Endothelial cell of umbilical vein (primary cell): ENCODE measurements around the gene UBTD1. TPM values are rescaled to one million over a fixed set of nuclear protein-coding genes. Genes with fewer than 3 reads are reported as not detected.

Experiments used
- BruUV-seq: library from RNA; stranded (reverse); fragments of 400-500 nt; replicated peaks from 2 replicates; lab custom pipeline; 2021; lab: Mats Ljungman, UMichigan
- CTCF ChIA-PET: fragments of 300-600, 350-600 bp; sonication (Branson Sonifier 250); formaldehyde crosslinking; loops from one replicate; lab custom pipeline; 2021; ENCODE audit warnings: antibody characterized with exemption, inconsistent platforms; lab: Charles Lee
- POLR2A ChIA-PET: fragments of 300-600, 350-600 bp; sonication (Branson Sonifier 250); formaldehyde crosslinking; loops from one replicate; lab custom pipeline; 2021; ENCODE audit warnings: antibody characterized with exemption, inconsistent platforms; lab: Charles Lee
- DNase-seq: peaks from one replicate; pipeline ENCODE4 v3.0.0-alpha.2; 2011; ENCODE audit warnings: low read depth, low spot score
- FAIRE-seq: peaks from 2 replicates; lab custom pipeline; 2011; peaks lifted over from hg19 to GRCh38; lab: Jason Lieb, UNC
- H2AFZ ChIP-seq: 2 replicates; pipeline ENCODE4 v1.6.0; 2012; ENCODE audit warnings: low read depth, low read length, control low read depth, inconsistent platforms
- H3K27ac ChIP-seq: 2 replicates; pipeline ENCODE4 v1.5.1; 2011; ENCODE audit warnings: low read depth, mild to moderate bottlenecking, control low read depth, low read length, moderate library complexity; ENCODE audit not compliant: insufficient read depth
- H3K27me3 ChIP-seq, 2 experiments: 2 replicates each; pipeline versions ENCODE4 v1.6.0 to v1.6.1; 2011; ENCODE audit warnings: low read length in 2 of 2, mixed read lengths in 1 of 2; ENCODE audit not compliant: control insufficient read depth in 2 of 2, insufficient read depth in 2 of 2
- H3K36me3 ChIP-seq, 2 experiments: 2 replicates in 1 of 2; 3 replicates in 1 of 2; pipeline ENCODE4 v1.5.1; 2011; ENCODE audit warnings: low read length in 2 of 2, mild to moderate bottlenecking in 1 of 2, moderate library complexity in 1 of 2; ENCODE audit not compliant: control insufficient read depth in 2 of 2, insufficient read depth in 2 of 2; ENCODE audit errors: extremely low read depth in 1 of 2
- H3K4me1 ChIP-seq: 3 replicates; pipeline ENCODE4 v1.5.1; 2011; ENCODE audit warnings: mild to moderate bottlenecking, low read length; ENCODE audit not compliant: control insufficient read depth, insufficient read depth; ENCODE audit errors: extremely low read depth
- H3K4me2 ChIP-seq: 2 replicates; pipeline ENCODE4 v1.6.1; 2011; ENCODE audit warnings: low read length, control low read depth, mixed read lengths; ENCODE audit not compliant: insufficient read depth
- H3K4me3 ChIP-seq, 3 experiments: fragments of 200-600 bp in 1 of 3; sonication (generic), shearing (Covaris generic) in 1 of 3; replicated peaks in 1 of 3; 2 replicates each; pipeline ENCODE4 v1.5.1; 2011 to 2016; ENCODE audit warnings: control low read depth in 3 of 3, low read length in 3 of 3, mild to moderate bottlenecking in 2 of 3, inconsistent platforms in 1 of 3, low read depth in 1 of 3, moderate library complexity in 1 of 3; ENCODE audit not compliant: insufficient read depth in 1 of 3
- H3K79me2 ChIP-seq: 2 replicates; pipeline ENCODE4 v1.6.0; 2012; ENCODE audit warnings: low read length, inconsistent platforms; ENCODE audit not compliant: control insufficient read depth, insufficient read depth
- H3K9ac ChIP-seq: replicated peaks from 2 replicates; pipeline ENCODE3; 2011; ENCODE audit warnings: low read length, control low read depth; ENCODE audit not compliant: insufficient read depth; ENCODE audit errors: extremely low read depth
- H3K9me1 ChIP-seq: replicated peaks from 3 replicates; pipeline ENCODE4 v1.6.0; 2011; ENCODE audit warnings: mild to moderate bottlenecking, low read length; ENCODE audit not compliant: control insufficient read depth, insufficient read depth; ENCODE audit errors: extremely low read depth
- H3K9me3 ChIP-seq: replicated peaks from 2 replicates; pipeline ENCODE4 v1.5.1; 2012; ENCODE audit warnings: low read length, inconsistent platforms; ENCODE audit not compliant: control insufficient read depth, insufficient read depth
- H4K20me1 ChIP-seq: replicated peaks from 2 replicates; pipeline ENCODE3; 2011; ENCODE audit warnings: mild to moderate bottlenecking, low read length; ENCODE audit not compliant: control insufficient read depth, insufficient read depth; ENCODE audit errors: extremely low read depth
- EZH2 ChIP-seq: IDR thresholded peaks from 2 replicates; pipeline ENCODE4 v1.6.1; 2012; ENCODE audit warnings: borderline replicate concordance, low read depth, mild to moderate bottlenecking, moderate library complexity, low read length, inconsistent platforms; ENCODE audit not compliant: severe bottlenecking
- FOS ChIP-seq: IDR thresholded peaks from 2 replicates; pipeline ENCODE4 v1.6.1; 2011; ENCODE audit warnings: mild to moderate bottlenecking, low read length, moderate library complexity, borderline replicate concordance; ENCODE audit not compliant: insufficient read depth
- GATA2 ChIP-seq: IDR thresholded peaks from 2 replicates; pipeline ENCODE4 v1.7.0; 2011; ENCODE audit warnings: low read depth, mild to moderate bottlenecking, moderate library complexity, mixed read lengths, low read length; ENCODE audit not compliant: insufficient read length, insufficient read depth
- MYC ChIP-seq: IDR thresholded peaks from one replicate; pipeline ENCODE4 v1.6.1; 2011; ENCODE audit warnings: mild to moderate bottlenecking, low read depth, low read length
- POLR2A ChIP-seq: IDR thresholded peaks from 2 replicates; pipeline ENCODE4 v1.6.1; 2012; ENCODE audit warnings: low read depth, mild to moderate bottlenecking, control low read depth, low read length
- dilution Hi-C: fragments of 300-500 bp; cut with MboI; formaldehyde crosslinking; loops from one replicate; pipeline ENCODE4 v1.15.0; 2019; ENCODE audit warnings: low sequenced_read_pairs; ENCODE audit not compliant: extremely low pct_ligation_motif_present
- intact Hi-C: fragments of 100-400 bp; cut with micrococcal nuclease; formaldehyde crosslinking; loops from one replicate; pipeline ENCODE4 v1.10.0; 2022
- polyA plus RNA-seq, 4 experiments: library from polyadenylated mRNA; depleted of rRNA in 3 of 4; stranded (reverse) in 3 of 4; unstranded in 1 of 4; fragments of >200 nt; gene quantifications; 2 replicates each; pipeline versions ENCODE4 v1.2.1 to v1.2.3, GENCODE V29; 2011 to 2012; ENCODE audit warnings: missing spikeins in 1 of 4
- total RNA-seq: library from RNA; stranded (reverse); gene quantifications from 2 replicates; pipeline ENCODE4 v1.2.3, GENCODE V29; 2021
- TF ChIP-seq, protein P1 (sequence below): IDR thresholded peaks from 2 replicates; pipeline ENCODE4 v1.6.1; 2011; ENCODE audit not compliant: insufficient read depth, insufficient read length
- TF ChIP-seq, protein P2 (sequence below), 2 donors: IDR thresholded peaks; 1 replicate in 1 of 2; 2 replicates in 1 of 2; pipeline ENCODE4 v1.5.1; 2011; ENCODE audit warnings: low read length in 2 of 2, mild to moderate bottlenecking in 2 of 2, moderate library complexity in 2 of 2, control low read depth in 1 of 2, inconsistent platforms in 1 of 2, low read depth in 1 of 2; ENCODE audit not compliant: insufficient read depth in 1 of 2; ENCODE audit errors: extremely low read depth in 1 of 2

Gene UBTD1
- total and polyA plus RNA-seq, 2 donors (not counting 3 experiments of a cell fraction or from before 2014, with no cell fraction given) = 42.6 to 63.7 TPM

DNA sequence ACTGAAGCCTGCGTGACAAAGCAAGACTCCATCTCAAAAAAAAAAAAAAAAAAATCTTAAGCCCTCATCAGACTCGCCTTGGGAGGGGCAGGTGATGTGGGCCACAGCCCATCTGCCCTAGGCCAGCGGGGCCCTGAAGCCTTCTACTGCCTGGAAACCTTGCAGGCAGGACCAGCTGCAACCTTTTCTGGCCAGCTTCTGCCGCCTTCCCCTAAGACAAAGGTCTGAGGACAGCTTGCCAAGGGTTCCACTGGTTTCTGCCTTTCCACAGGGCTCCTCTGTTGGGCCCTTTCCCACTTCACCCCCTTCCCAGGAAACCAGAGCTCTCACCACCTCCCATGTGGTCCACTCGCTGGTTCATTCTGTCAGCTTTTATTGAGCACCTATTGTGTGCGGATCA, 35.2 kb downstream of the UBTD1 start:
- TF ChIP-seq, protein P1, sequence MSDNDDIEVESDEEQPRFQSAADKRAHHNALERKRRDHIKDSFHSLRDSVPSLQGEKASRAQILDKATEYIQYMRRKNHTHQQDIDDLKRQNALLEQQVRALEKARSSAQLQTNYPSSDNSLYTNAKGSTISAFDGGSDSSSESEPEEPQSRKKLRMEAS = no peak
- no peak for TF ChIP-seq EZH2
- no peak for TF ChIP-seq FOS
- TF ChIP-seq MYC = no peak
- no peak for TF ChIP-seq GATA2
- TF ChIP-seq POLR2A = no peak
- intact Hi-C loops (loop anchor here (1.0 kb wide), 2 partner anchors 20 to 78 kb away; no protein-coding TSS in a partner anchor), dilution Hi-C loops (no loop called here)
- Histone ChIP-seq H3K9me3 (no peaks in the 10 kb centered on the region), H3K4me3 (no peak overlapping the region), H3K27me3 (no peaks in the 10 kb centered on the region), H2AFZ (no peak overlapping the region), H3K36me3 (peaks cover 0 to 2% of the 10 kb centered on the region in 2 experiments), H3K4me2 (no peak overlapping the region), H3K4me1 (peaks cover 5% of the 10 kb centered on the region), H3K9me1 (no peaks in the 10 kb centered on the region), H3K9ac (no peak overlapping the region), H4K20me1 (no peaks in the 10 kb centered on the region), H3K27ac (no peak overlapping the region), H3K79me2 (peaks cover 2% of the 10 kb centered on the region)
- DNase-seq (no peak), FAIRE-seq (no peak)
- ChIA-PET POLR2A (interaction anchor here (0.6 to 1.4 kb wide), 2 partner anchors 9 to 35 kb away, joined by 3 read pairs; partner anchors contain the start of gene UBTD1), CTCF (interaction anchor here (0.8 to 4.4 kb wide), 32 partner anchors 8 to 79 kb away, joined by 3 to 159 read pairs (median 6); partner anchors contain the start of genes ANKRD2 and UBTD1)
- BruUV-seq = no TSS peak

DNA sequence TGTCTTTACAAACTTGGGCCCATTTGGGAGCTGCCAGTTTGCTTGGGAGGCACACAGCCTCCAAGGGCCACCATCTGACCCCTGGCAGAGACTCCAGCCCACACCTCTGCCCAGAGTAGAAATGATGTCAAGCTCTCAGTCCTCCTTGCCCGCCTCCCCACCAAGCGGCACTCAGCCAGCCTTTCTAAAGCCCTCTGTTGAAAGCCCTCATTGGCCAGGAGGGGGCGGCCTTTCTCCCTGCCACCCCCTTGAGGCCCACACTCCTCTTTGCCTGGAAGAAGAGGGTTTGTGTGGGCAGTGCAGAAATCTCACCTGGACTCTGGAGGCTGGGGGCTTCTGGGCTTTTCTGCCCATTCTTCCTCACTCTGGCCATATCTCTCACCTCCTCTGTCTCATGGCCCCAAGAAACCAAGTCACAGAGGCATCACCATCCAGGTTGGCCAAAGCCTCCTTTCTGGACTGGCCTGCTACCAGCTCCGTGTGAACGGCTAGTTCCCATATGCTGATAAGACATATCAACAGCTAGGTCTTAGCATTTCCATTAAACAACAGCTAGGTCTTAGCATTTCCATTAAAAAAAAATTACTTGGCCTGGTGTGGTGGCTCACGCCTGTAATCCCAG, 36.1 kb downstream of the UBTD1 start:
- peaks cover 2% of the 10 kb centered on the region for H3K79me2 ChIP-seq
- DNase-seq (peak; percentile 55), FAIRE-seq (peak; percentile 81)
- no peak overlapping the region for H3K27ac ChIP-seq
- no peak overlapping the region for H3K9ac ChIP-seq
- intact Hi-C loops (loop anchor here (1.0 kb wide), 1 partner anchor 19 kb away; no protein-coding TSS in a partner anchor), dilution Hi-C loops (no loop called here)
- peak overlapping the region; percentile 14 for H2AFZ ChIP-seq
- no peak overlapping the region for H3K4me3 ChIP-seq
- POLR2A ChIA-PET = interaction anchor here (0.5 to 1.4 kb wide), 2 partner anchors 9 to 36 kb away, joined by 3 read pairs; partner anchors contain the start of gene UBTD1
- TF ChIP-seq, protein P1 = no peak
- no peak for TF ChIP-seq POLR2A
- TF ChIP-seq, protein P2, sequence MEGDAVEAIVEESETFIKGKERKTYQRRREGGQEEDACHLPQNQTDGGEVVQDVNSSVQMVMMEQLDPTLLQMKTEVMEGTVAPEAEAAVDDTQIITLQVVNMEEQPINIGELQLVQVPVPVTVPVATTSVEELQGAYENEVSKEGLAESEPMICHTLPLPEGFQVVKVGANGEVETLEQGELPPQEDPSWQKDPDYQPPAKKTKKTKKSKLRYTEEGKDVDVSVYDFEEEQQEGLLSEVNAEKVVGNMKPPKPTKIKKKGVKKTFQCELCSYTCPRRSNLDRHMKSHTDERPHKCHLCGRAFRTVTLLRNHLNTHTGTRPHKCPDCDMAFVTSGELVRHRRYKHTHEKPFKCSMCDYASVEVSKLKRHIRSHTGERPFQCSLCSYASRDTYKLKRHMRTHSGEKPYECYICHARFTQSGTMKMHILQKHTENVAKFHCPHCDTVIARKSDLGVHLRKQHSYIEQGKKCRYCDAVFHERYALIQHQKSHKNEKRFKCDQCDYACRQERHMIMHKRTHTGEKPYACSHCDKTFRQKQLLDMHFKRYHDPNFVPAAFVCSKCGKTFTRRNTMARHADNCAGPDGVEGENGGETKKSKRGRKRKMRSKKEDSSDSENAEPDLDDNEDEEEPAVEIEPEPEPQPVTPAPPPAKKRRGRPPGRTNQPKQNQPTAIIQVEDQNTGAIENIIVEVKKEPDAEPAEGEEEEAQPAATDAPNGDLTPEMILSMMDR (IDR thresholded peaks at IDR 0.05; ENCODE audit: extremely low read depth in 1 of 2, insufficient read depth in 1 of 2, low read depth in 1 of 2, low read length in 2 of 2) = peak; percentile 64 to 82
- H3K27me3 ChIP-seq = no peaks in the 10 kb centered on the region
- no peaks in the 10 kb centered on the region for H4K20me1 ChIP-seq
- CTCF ChIA-PET = interaction anchor here (0.6 to 4.4 kb wide), 35 partner anchors 10 to 78 kb away, joined by 3 to 159 read pairs (median 5); partner anchors contain the start of genes ANKRD2 and UBTD1
- H3K9me1 ChIP-seq = no peaks in the 10 kb centered on the region
- peaks cover 9% of the 10 kb centered on the region for H3K4me1 ChIP-seq
- H3K36me3 ChIP-seq = no peaks in the 10 kb centered on the region
- BruUV-seq = no TSS peak
- H3K4me2 ChIP-seq = no peak overlapping the region
- H3K9me3 ChIP-seq = no peaks in the 10 kb centered on the region
